ENCODE data around the gene ETV7. TPM values are rescaled to one million over a fixed set of nuclear protein-coding genes. Genes with fewer than 3 reads are reported as not detected.

The ETV7 gene
- total and polyA plus RNA-seq, 8 donors = 0.16 to 4.6 (median 1.1) TPM

DNA sequence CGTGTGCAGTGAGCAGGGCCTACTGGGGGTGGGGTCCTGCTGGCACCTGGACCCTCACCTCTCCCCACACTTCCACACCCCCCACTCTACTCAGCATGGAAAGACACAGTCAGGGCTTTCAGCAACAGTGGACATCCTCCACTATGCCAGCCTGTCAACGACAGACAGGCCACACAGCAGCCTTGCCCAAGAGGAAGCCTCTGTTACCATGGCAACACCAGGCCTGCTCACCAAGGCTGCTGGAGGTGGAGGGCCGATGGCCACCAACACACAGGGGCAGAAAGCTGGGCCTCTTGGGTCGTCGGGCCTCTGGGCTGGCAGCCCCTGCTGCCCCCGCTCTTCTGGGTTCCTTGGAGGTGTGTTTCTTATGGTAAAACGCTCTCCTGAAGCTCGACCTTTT lies 64.4 kb downstream of the ETV7 start:
- DNase-seq (no peak), ATAC-seq (peak in 1 of 4 donors; percentile 7), FAIRE-seq (no peak)
- peaks cover 0 to 7% (median 0%) of the 10 kb centered on the region in 3 donors for H3K4me1 ChIP-seq
- H3K27me3 ChIP-seq = no peaks in the 10 kb centered on the region
- H3K4me3 ChIP-seq = no peak overlapping the region
- intact Hi-C loops (cut with DNase I) = no loop called here
- H3K36me3 ChIP-seq = no peaks in the 10 kb centered on the region
- no peak for TF ChIP-seq CTCF (IDR thresholded peaks at IDR 0.05)
- no peak overlapping the region for H3K27ac ChIP-seq
- WGBS, 2 donors = 77 to 80% methylated on average over 8 of the region's 8 CpGs
- H3K9me3 ChIP-seq = no peaks in the 10 kb centered on the region

DNA sequence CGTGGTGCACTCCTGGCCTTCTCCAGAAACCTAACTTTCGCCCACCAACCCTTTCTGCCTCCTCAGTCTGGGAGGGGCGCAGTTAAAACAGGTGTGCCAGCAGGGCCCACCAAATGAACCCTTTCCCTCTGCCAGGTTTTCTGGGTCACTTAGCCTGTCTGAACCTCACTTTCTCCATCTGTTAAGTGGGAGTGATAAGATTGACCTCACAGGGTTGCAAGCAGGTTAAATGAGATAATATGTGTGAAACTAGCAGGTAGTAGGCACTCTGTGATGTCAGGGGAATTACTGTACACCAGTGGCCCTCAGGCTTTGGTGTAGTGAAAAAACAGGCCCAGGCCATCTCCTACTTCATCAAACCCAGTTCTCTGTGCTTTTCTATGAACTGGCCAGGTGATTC lies 64.9 kb downstream of the ETV7 start:
- FAIRE-seq (no peak), DNase-seq (no peak), ATAC-seq (no peak)
- H3K36me3 ChIP-seq = no peaks in the 10 kb centered on the region
- H3K27me3 ChIP-seq = no peaks in the 10 kb centered on the region
- TF ChIP-seq CTCF (IDR thresholded peaks at IDR 0.05) = no peak
- peaks cover 0 to 7% (median 0%) of the 10 kb centered on the region in 3 donors for H3K4me1 ChIP-seq
- H3K9me3 ChIP-seq = no peaks in the 10 kb centered on the region
- H3K4me3 ChIP-seq = no peak overlapping the region
- H3K27ac ChIP-seq = no peak overlapping the region
- WGBS, 2 donors = 77 to 79% methylated on average over 3 of the region's 3 CpGs
- intact Hi-C loops (cut with DNase I) = no loop called here

DNA sequence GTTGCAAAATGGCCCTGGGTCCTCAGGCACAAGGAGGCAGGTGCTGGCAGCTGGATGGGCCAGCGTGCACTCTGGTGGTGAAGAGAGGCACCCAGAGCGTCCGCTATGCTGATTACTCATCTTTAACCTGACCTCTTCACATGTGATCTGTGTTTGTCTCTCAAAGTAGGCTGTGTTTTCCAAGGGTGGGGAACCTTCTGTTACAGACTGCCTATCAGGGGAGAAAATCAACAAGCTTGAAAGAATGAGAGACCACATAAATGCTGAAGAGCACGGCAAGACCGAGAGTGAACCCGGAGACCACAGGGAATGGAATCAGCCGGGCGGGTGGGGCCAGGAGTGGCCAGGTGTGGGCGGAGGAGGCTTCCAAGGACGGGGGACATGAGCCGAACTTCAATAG lies 67.0 kb downstream of the ETV7 start:
- WGBS, 2 donors = 90 to 92% methylated on average over 11 of the region's 11 CpGs
- no peak for FAIRE-seq

DNA sequence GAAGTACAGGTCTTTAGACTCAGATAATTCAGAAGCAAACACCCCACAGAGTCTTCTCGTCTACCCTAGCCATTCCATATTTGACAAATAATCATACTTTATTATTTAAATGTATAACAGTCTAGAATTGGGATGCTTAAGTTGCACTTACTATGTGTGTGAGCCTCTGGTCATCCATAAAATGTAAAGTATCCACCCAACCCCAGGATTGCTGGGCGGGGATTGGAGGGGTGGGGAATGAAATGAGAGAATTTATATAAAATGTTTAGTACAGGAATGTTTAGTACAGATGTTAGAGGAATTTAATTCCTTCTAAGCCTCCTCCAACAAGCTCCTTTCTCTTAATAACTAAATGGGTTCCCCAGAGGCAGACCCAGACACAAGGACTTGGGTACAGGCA lies 67.6 kb downstream of the ETV7 start:
- intact Hi-C loops (cut with DNase I) = no loop called here
- Histone ChIP-seq H3K4me1 (peaks cover 0 to 7% (median 0%) of the 10 kb centered on the region in 3 donors), H3K27ac (no peak overlapping the region), H3K27me3 (no peaks in the 10 kb centered on the region), H3K9me3 (no peaks in the 10 kb centered on the region), H3K4me3 (no peak overlapping the region), H3K36me3 (no peaks in the 10 kb centered on the region)
- DNase-seq (no peak), ATAC-seq (no peak), FAIRE-seq (no peak)
- WGBS, 2 donors = 87% methylated on average over 2 of the region's 2 CpGs
- no peak for TF ChIP-seq CTCF (IDR thresholded peaks at IDR 0.05)

More for the DNA sequence above, 67.0 kb downstream of the ETV7 start:
- ATAC-seq = no peak
- Histone ChIP-seq H3K27me3 (no peaks in the 10 kb centered on the region), H3K4me1 (peaks cover 0 to 7% (median 0%) of the 10 kb centered on the region in 3 donors), H3K27ac (no peak overlapping the region), H3K4me3 (no peak overlapping the region), H3K9me3 (no peaks in the 10 kb centered on the region), H3K36me3 (no peaks in the 10 kb centered on the region)
- TF ChIP-seq CTCF (IDR thresholded peaks at IDR 0.05) = no peak
- intact Hi-C loops (cut with DNase I) = no loop called here
- no peak for DNase-seq

- H3K4me1 ChIP-seq = peaks cover 0 to 7% (median 0%) of the 10 kb centered on the region in 3 donors
- intact Hi-C loops (cut with DNase I) = no loop called here
- H3K27me3 ChIP-seq = no peaks in the 10 kb centered on the region
- DNase-seq = no peak
- H3K27ac ChIP-seq = peak overlapping the region in 1 of 4 donors; percentile 5
- H3K4me3 ChIP-seq = no peak overlapping the region
- no peak for TF ChIP-seq CTCF (IDR thresholded peaks at IDR 0.05)
- FAIRE-seq = no peak
- no peaks in the 10 kb centered on the region for H3K9me3 ChIP-seq
- WGBS, 2 donors = 82 to 88% methylated on average over 9 of the region's 9 CpGs
- no peaks in the 10 kb centered on the region for H3K36me3 ChIP-seq
- ATAC-seq = peak in 3 of 4 donors; percentile 3 to 37 (median 5)
Observed at GRCh38 chr6:36319436-36319762, 68.1 kb downstream of the ETV7 start.

All from pancreas (tissue), 10 donors.